GM18861 (cell line): ENCODE data around the gene CABYR.

Source experiments
- ATAC-seq: cut with Tn5 transposase; IDR thresholded peaks from one replicate; pipeline ENCODE4 v1.9.1; 2021; ENCODE audit not compliant: unreplicated experiment

Gene CABYR

GRCh38 chr18:24189007-24189528 is 50.2 kb downstream of the CABYR start:
- ATAC-seq = peak; percentile 69

DNA sequence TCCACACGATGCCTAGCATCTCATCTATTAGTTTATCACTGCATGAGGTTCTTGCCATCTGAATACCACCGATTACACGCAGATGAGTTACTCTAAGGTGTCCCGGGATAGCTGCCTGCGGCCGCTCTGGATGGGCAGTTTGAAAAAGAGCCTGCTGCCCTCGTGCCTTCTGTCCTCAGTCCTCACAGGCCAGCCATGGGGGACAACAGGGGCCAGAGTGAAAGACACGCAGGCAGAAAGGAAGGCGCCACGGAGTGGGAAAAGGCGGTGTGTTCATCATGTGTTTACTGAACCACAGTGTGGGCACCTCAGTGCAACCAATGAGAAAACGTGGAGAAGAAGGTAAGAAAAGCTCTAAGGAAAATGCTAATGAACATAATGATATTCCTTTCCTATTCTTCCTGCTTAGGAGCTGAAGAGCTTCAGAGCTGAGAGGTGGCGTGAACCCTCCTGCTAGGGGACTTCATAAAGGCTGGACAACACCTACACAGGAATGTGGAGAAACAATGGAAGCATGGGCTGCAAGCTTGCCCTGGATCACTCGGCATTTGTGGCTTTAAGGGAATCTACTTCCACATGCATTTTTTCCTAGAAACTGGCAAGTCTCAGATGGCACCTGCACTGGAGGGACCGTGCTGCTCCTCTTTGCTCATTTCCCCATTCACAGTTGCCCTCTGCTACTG is 50.9 kb downstream of the CABYR start:
- ATAC-seq = no peak

- ATAC-seq = no peak
Measured at GRCh38 chr18:24190590-24190989, 51.7 kb downstream of the CABYR start.

DNA sequence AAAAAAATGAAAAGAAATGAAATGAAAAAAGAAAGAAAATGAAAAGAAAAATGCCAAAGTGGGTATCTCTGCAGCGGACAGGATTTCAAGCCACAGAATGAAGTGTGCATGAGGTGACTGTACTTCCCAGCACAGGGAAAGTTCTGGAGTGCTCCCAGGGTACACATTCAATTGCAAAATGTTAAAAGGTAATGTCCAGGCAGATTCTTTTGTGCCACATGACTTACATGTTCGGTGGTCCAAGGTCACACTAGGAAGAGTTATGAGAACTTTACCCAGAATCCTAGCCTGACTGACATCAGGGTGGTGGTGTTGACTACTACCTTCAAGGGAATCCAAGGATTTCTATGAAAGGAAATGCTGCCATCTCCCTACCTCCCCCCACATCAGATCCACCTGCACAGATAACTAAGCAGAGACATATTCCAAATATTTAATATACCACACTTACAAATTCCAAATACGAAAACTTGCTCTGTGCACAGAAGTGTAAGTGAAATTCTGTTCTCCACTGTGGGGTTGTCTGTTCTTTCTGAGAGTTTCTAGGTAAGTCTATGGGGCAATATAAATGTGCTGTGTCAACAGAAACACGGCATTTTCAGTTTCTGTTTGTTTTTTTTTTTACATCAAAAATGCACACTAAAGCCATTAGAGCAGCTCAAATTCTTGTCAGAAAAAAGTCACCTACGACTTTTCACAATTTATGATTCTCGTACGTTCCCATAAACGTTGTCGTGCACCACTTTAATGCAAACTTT is 56.6 kb downstream of the CABYR start:
- ATAC-seq = no peak

- ATAC-seq = no peak
Measured at GRCh38 chr18:24196764-24197163, 57.9 kb downstream of the CABYR start.

GRCh38 chr18:24197412-24197811 is 58.5 kb downstream of the CABYR start:
- no peak for ATAC-seq

DNA sequence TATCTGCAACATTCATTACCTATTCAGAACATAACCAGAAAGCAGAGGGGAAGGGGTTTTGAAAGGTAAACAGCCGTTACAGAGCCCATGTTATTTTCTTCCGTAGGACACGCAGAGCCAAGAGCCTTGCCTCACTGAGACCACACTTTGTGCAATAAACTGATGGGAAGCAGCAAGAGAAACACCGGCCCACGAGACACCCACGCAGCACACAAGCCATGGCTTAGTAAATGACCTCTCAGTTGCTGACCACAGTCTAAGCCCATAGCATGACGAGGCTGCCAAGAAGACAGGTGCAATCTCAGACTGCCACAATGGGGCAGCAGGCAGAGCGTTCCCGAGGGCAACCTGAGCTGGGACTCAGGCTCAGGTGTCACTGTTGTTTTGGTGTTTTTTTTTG is 59.6 kb downstream of the CABYR start:
- no peak for ATAC-seq

GRCh38 chr18:24199372-24199962 is 60.6 kb downstream of the CABYR start:
- ATAC-seq = no peak

DNA sequence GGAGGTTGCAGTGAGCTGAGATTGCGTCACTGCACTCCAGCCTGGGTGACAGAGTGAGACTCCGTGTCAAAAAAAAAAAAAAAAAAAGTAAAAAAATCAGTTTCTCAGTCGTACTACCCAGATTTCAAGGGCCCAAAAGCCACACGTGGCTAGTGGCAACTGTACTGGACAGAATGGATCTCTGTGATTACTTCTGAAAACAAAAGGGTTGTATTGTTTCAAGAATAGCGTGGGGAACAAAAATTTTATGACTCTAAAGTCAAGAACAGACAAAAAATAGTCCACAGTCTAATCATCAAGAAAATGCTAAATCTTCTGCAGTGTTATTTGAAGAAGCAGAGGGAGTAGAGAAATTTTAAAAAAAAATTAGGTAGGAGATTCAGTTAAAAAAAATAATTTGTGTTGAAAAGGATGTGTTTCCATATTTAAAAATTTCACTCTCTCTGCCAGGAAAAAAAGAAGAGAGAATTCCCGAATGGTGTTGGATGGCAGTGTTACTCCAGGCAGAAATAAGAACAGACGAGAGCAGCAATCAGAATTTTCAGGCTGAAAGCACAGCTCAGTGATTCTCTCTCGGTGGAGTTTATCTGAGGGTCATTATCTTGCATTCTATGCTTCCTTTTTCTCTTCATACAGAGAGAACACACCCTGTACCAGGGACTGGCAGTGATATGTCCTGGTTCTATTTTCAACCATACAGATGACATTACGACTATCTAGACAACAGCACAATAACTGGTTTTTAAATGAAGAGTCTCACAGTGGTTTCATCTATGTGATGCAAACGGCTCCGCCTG is 61.8 kb downstream of the CABYR start:
- no peak for ATAC-seq

GRCh38 chr18:24201699-24202687 is 63.1 kb downstream of the CABYR start:
- ATAC-seq = no peak

GRCh38 chr18:24204904-24205303 is 66.0 kb downstream of the CABYR start:
- no peak for ATAC-seq

GRCh38 chr18:24208270-24209035 is 69.6 kb downstream of the CABYR start:
- ATAC-seq = no peak

DNA sequence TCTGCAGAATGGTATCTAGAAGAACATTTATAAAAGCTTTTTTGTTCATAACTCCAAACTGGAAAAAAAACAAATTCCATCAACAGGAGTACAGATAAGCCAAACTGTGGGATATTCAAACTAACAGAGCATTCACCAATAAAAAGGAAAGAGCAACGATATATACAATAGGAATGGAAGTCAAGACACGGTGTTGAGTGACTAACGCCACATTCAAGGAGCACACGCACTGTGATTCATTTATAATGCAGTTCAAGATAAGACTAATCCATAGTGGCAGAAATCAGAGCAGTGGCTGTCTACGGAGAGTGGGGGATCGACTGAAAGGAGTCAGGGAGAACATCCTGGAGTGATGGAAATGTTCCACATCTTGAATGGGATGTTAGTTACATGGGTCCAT is 70.7 kb downstream of the CABYR start:
- no peak for ATAC-seq
